NCI-H748 (cell line): ENCODE results near the gene PARP4.
"Not testable (repeated sequence)": the region's sequence is repeated elsewhere in the genome, so short reads cannot be mapped to it uniquely, and the experiment has no call there.

Experiments
- DNase-seq: peaks from one replicate; lab custom pipeline; 2025; ENCODE audit not compliant: unreplicated experiment; lab: John Stamatoyannopoulos, UW

The PARP4 gene

DNA sequence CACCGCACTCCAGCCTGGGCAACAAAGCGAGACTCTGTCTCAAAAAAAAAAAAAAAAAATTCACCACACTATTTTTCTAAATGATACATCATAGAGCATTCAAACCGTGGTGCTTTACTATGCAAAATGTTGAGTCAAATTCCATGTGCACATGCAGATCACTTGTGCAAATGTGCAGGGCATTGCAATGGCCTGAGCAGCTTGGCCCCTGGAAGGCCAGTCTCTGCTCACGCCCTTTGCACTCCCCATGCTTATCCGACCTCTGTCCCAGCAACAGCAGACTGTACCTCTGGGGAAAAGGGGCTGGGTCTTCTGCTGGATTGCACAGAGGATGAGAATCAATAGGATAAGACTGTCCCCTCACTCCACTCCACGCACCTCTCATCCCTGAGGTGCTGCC lies 58.5 kb downstream of the PARP4 start:
- no peak for DNase-seq

DNA sequence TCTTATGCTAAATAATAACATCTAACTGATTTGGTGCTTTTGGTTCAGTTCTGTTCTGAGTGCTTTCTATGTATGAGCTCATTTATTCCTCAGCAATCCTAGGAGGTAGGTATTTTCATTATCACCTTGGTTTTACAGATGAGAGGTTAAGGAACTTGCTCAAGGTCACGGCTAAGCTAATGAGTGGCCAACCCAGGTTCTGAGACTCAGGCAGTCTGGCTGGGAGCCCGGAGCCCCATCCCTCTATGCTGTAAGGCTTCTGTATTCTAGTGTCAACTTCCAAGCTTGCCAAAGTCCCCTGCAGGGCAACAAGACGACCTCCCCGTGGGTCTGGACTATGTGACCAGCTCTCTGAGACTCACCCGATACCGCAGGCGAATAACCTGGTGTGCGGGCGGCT lies 60.5 kb downstream of the PARP4 start:
- no peak for DNase-seq

DNA sequence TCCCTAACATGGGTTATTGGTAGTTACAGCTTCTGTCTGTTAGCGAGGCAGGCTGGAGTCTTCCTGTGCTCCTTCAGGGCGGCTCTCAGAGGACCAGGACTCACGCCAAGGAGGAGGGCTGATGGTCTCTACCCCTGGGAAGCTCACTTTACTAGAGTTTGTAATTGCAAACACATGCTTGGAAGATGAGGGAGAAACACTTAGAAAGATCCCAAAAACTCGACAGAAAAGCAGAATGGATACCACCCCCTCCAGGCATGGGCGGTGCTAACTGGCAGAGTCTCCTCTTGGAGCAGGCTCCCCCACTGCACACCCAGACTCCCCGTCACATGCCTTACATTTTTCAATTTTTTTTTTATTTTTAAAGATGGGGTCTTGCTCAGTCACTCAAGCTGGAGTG lies 62.0 kb downstream of the PARP4 start:
- no peak for DNase-seq

DNA sequence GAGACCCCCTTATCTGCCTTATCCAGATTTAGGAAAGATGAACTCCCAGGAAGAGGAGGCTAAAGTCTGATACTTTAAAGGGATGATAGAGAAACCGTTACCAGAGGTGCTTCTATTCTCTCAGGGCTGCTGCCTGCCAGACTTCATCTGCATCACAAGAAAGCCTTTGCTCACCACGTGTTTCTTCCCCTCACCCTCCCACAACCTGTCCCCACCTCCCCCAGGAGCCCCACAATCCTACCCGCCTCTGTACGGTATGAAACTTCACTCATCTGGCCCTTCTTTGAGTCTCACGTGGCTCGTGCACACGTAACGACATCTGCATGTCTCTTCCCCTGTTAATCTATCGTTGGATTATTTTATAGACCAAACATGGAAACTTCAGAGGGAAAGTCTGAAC lies 67.7 kb downstream of the PARP4 start:
- DNase-seq = not testable (repeated sequence)

DNA sequence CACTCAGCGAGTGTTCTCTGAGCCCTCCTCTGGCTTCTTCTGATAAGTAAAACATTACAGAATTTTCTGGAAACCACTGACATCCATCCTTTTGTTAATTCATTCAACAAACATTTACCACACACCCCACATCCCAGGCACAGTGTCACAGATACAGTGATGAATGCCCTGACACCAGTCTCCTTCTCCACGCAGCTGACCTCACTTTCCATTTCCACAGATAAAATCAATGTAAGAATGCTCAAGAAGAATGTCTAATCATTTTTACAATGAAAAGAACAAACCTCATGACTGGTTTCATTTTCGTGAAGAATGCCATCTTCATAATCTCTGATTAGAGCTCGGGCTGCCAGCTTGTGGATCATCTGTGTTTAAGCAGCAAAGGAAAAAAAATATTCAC lies 69.2 kb downstream of the PARP4 start:
- no peak for DNase-seq

DNA sequence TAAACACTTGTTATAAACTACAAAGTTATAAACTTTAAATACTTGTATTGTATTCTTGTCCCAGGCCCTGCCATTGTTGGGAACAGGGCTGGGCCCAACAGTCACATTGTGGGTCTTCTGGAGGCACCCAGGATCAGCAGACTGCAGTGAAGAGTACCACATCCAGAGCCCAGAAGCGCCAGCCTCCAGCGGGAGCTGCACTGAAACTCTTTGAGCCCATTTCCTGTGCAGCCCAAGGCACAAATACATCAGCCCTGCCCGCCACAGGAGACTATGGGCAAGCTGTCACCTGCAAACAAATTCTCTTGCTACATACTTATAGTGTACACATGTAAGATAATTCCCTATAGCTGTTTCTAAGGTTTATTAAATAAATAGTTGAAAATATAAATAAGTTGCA lies 86.5 kb downstream of the PARP4 start:
- DNase-seq = not testable (repeated sequence)

DNA sequence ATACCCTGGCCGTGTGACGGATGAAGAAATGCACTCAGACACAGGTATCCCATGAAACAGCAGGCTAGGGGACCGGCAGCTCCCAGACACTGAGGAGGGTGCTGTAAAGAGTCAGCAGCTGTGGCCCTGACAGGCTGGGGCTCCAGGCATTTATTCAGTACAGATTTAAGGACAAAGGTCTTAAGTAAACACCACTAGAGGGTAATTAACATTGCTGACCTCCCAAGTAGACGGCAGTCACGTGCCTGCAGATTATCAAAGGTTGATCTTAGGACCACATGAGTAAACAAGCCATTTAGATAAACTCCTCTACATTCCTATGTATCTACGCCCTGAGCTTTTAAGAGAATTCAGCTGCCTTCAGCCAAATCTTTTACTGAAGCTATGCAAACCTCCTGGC lies 92.9 kb downstream of the PARP4 start:
- not testable (repeated sequence) for DNase-seq

DNA sequence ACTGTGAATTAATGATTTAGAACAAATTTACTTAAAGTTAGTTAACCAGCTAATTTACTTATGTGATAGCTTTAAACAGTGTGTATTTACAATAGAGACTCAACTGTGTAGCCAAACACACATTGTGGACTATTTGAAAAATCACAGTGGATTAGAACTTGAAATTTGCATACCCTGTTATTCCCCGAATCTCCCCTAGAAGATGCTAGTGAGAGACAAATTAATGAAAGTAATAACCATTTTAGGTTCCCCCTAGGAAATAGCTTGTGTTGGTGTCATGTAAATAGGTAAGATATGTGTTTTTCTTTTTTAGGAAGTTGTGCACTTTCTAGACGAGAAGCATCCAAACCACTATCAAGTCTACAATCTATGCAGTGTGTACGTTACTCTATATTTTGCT lies 104.7 kb downstream of the PARP4 start:
- DNase-seq = no peak

DNA sequence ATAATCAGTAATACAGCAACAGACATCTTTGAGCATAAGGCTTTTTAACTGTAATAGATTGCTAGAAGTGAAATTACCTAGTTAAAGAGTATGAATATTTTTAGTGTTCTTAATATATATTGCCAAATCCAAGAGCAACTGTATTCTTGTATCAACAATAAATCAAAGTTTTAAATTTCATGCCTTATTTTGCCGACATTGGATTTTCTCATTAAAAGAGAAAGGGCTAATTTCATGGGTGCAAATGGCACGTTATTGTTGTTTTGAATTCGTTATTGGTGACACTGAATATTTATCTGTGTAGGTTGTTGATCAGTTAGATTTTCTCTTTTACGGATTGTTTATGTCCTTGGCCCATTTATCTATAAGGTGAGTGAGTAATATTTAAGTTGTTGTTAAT lies 106.1 kb downstream of the PARP4 start:
- no peak for DNase-seq

DNA sequence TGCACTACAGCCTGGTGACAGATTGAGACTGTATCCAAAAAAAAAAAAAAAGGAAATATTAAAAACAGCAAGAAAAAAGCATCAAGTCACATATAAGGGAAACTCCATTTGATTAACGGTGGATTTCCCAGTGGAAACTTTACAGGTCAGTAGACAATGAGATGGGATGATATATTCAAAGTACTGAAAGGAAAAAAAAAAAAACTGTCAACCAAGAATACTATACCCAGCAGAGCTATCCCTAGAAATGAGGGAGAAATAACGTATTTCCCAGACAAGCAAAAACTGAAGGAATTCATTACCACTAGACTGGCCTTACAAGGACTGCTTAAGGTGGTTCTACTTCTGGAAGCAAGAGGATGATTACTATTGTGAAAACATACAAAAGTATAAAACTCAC lies 115.8 kb downstream of the PARP4 start:
- no peak for DNase-seq

DNA sequence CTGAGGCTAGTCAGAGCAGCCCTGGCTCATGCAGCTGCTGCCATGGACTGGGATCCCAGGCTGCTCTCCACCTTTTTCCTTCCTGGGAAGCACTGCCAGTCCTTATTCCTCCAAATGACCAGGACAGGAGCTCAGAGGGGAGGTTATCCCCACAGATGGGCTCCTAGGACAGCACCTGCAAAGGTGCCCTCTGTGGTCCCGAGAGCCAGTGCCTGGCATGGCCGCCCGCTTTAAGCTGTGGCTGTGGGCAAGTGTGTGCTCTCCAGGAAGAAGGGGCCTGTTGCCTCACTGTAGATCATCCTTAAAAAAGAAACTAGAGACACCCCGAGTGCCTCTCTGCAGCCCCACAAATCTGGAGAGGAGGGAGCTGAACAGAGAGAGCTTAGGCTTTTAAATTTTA lies 119.6 kb downstream of the PARP4 start:
- DNase-seq = no peak

DNA sequence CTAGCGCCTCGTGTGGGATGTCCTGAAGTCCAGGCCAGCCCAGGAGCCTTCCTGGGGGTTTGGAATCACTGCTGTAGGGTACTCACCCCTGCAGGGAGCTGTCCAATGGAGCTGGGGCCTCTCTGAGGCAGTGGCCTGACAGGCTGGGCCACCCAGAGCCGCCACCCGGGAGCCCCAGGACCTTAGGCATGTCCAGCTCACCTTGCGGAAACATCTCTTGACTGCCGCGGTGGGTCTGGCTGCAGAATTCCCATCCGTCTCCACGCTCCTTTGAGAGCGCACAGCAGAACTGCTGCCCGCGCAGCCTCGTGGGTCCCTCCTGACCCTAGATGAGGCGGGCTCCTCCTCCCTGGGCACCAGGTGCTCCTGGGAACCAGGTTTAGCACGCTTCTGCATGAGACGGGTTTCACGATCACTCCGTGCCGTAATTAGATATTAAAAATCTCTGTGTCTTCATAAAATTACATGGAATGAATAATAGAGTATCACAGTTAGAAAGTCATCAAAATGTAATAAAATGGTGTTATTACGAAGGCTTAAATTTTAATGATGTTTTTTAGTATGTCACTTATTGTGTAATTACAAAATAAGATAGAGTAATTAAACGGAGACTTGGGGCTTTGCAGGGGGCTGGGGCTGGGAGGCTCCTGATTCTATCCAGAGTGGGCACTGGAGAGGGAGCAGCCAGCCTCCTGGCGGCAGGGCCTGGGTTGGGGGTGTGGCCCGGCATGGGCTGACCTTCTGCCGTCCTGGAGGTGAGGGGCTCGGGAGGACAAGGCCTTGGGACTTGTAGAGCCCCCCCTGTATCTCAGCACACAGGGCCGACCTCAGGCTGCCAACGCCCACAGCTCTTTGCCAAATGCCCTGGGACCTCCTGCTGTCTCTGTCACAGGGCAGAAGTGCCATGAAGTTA lies 120.6 kb downstream of the PARP4 start:
- DNase-seq = not testable (repeated sequence)

DNA sequence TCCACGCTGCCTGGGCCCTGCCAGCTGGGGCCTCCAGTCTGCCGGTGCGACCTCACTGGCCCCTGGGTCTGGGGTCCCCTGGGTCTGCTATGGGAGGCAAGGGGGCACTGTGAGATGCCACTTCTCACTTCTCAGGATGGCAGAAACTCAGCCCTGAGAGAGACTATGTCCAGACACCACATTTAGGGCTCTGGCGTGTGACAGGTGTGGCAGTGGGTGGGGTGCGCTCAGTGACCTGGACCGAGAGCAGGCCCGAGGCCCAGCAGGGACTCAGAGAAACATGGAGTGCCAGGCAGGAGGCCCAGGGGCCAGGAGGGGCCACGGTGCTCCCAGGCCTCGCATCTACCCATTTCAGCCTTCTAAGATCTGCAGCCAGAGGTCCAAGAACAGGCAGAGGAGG lies 121.8 kb downstream of the PARP4 start:
- not testable (repeated sequence) for DNase-seq

DNA sequence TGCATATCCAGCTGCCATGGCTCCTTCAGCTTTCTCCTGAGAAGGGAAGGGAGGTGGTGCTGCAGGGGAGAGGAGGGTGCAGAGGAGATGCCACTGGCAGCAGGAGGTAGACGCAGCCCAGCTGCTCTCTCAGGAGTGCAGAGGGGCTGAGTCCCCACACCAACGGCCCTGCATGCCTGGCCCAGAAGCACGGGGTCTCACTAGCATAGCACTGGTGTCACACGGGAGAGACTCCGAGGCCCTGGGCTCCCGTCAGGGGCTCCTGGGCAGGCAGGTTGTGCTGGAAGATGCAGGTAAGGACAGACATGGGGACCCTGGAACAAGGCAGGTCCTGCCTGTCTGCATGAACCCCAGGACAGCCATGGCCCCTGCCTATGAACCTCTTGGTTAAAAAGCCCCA lies 123.1 kb downstream of the PARP4 start:
- no peak for DNase-seq

DNA sequence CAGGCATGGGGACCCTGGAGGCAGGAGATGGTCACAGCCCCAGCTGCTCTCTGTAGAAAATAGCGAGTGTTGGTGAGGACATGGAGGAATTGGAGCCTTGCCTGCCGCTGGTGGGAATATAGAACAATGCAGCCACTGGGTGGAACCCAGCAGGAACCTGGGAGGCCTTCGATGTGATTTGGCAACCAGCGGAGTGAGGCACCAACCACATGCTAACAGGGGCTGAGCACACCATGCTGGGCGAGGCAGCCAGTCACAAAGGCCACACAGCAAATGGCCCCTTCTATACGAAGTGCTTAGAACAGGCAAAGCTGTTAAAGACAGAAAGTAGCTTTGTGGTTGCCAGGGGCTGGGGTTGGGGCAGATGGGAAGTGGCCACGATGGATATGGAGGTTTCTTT lies 123.8 kb downstream of the PARP4 start:
- DNase-seq = peak; percentile 29

DNA sequence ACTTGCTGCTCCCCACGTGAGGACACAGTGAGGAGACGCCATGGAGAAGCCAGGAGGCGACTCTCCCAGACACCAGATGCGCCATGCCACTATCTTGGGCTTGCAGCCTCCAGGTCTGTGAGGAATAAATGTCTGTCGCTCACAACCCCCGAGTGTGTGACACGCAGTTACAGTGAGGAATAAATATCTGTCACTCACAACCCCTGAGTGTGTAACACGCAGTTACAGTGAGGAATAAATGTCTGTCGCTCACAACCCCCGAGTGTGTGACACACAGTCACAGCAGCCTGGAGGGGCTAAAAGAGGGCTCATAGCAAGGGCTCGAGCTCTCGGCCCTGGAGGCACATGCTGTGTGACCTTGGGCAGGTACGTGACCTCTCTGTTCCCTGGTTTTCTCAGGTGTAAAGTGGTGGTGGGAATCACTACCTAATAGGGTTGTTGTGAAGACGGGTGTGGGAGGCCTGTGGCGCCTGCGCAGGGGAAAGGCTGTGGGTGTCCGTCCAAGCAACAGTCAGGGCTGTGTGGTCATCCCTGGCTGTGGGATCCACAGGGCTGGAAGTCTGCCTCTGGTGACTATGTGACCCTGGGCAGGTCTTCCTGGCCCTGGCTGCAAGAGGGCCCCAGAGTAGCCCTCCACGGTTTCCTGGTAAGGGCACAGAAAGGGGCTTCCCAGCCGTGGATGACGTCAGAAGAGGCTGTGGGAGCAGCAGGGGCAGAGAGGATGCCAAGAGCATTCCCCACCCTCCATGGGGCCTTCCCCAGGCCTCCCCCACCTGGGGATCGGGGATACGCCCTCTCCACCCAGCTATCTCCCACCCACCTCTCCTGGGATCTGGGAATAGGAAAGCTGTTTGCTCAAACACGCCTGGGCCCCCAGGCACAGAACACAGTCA lies 125.5 kb downstream of the PARP4 start:
- no peak for DNase-seq

DNA sequence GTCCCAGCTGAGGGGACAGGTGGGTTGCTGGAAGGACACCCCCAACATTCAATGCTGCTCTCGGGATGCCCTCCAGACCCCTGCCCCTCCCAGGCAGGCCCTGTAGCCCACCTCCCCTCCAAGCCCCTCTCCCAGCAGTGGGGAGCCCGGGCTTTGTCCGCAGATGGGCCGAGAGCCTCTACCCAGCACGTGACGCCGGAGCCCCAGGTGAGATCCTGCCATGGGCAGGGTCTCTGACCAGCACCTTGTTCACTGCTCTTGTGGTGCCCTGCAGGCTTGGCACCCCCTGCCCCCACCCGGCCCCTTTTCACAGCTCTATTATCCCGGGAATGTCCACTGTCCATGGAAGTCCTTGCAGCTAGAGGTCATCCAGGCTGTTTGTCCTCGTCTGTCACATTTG lies 126.7 kb downstream of the PARP4 start:
- no peak for DNase-seq

DNA sequence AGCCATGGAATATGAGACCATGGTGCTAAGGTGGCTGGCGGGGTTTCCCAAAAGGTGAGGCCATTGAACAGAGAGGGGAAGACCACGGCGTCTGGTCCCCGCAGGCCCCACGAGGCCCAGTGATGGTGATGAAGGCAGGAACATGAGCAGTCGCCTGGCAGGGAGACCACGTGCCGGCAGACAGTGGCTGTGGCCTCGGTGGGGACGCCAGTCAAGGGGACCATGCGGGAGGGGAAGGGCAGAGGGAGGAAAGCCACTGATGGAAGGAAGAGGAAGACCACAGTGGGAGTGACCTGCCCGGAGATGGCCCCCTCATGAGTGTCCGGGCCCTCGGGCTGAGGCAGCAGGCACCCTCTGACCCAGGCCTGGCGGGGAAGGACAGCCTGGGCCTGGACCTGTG lies 127.6 kb downstream of the PARP4 start:
- not testable (repeated sequence) for DNase-seq

DNA sequence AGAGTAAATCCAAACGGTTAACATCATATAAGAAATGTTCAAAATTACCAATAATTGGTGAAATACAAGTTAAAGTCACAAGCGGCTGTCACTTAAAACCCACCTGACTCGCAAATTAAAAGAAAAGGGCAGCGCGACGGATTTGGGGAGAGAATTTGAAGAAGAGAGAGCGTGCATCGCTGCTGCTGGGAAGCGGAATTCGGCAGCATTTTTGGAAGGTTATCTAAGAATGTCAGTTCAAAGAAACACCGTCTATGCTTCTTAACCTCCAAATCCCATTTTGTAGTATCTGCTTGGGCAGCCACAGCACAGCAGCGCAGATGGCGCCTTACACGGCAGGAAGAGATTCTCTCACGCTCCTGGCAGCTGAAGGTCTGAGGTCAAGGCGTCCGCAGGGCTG lies 128.5 kb downstream of the PARP4 start:
- DNase-seq = not testable (repeated sequence)

DNA sequence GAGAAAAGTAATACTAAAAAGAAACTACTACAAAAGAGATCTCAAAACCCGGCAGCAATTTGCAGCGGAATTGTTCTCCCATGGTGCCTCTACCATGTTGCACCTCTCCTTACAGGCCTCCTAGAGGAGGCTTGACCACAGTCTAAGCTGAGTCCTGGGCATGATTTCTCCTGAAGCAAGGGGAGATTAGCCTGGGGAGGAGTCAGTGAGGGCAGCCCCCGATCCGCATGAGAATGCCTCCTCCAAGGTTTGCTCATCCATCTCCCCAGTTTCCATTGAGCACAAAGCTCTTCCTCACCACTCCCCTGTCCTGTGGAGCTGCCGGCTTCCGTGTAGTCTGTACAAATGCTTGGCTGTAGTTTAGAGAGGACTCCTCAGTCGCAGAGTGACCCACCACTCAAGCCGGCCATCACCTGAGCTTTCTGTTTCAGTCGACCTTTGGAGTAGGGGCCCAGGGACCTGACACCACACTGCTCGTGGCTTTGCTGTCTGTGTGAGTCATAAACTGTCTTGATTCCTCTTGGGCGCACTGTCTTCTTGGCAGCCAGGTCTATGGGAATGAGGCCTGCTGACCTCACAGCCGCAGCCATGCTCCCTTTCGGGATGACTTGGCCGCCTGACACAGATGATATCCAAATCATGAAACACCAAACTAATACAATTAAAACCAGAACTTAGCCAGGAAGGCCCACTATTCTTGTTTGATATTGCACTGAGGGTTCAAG lies 130.9 kb downstream of the PARP4 start:
- DNase-seq = no peak

DNA sequence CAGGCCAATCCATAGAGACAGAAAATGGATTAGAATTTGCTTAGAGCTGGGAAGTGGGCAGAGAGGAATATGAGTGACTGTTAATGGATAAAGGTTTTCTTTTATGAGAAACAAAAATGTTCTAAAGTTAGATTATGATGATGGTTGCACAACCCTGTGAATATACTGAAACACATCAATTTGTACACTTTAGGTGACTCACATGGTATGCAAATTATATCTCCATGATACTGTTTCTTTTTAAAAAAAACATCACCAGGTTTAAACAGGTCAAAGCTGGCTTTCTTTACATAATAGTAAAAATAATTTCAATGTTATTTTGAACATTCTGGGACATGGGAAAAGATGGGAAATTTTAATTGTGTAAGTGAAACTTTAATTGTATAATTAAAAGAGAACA lies 131.7 kb downstream of the PARP4 start:
- DNase-seq = not testable (repeated sequence)
